ENCODE results near the gene FAM118B. TPM values are rescaled to one million over a fixed set of nuclear protein-coding genes. Genes with fewer than 3 reads are reported as not detected.

Gene FAM118B
- polyA plus RNA-seq, 1 of the 3 experiments (the other 2 are of a cell fraction), result 19.5 TPM

DNA sequence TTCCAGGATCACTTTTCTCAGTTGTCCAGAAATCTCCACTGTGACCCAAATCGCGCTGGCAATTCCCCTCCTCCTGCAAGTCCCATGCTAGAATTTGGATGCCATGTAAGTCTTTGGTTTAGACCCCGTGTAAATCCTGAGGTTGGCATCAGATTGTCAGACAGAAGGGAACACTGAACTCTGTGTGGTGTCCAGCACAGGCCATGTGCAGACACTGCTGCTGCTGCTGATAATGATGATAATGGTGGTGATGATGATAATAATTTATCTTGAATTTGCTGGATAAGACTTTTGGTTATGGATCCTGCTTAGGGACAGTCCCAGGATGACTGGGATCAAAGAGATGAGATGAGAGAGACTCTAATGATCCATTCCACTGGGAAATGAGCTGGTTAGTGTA lies 45.2 kb upstream of the FAM118B start (continued):
- no peak for TF ChIP-seq FOSL2 (IDR thresholded peaks at IDR 0.05; ENCODE audit: borderline replicate concordance, low read depth)
- no peak for TF ChIP-seq SMC3 (IDR thresholded peaks at IDR 0.05; ENCODE audit: low read depth, low read length)
- no peak for TF ChIP-seq NFIC (IDR thresholded peaks at IDR 0.05; ENCODE audit: borderline replicate concordance)
- no peak for TF ChIP-seq YY1 (IDR thresholded peaks at IDR 0.05; ENCODE audit: low read depth)
- no peak for TF ChIP-seq SIN3A (IDR thresholded peaks at IDR 0.05; ENCODE audit: borderline replicate concordance, low read depth, low read length)
- TF ChIP-seq RAD21 (IDR thresholded peaks at IDR 0.05; ENCODE audit: low read length), result no peak
- TF ChIP-seq JUND (IDR thresholded peaks at IDR 0.05), result no peak
- TF ChIP-seq ZBTB33 (IDR thresholded peaks at IDR 0.05; ENCODE audit: borderline replicate concordance, low read depth), result no peak

- ChIA-PET CTCF (interaction anchor here (1.2 to 2.5 kb wide), 3 partner anchors 26 to 106 kb away, joined by 5 to 12 read pairs (median 7); no protein-coding TSS in a partner anchor), POLR2A (no interaction called here)
- Histone ChIP-seq H3K9ac (no peak overlapping the region), H3K4me1 (ENCODE audit: control insufficient read depth in 1 of 2, insufficient read depth in 2 of 2, low read depth in 1 of 2, low read length in 1 of 2) (peaks cover 8 to 36% of the 10 kb centered on the region in 2 experiments; a peak in 3 of 4 replicates), H3K9me3 (no peaks in the 10 kb centered on the region), H3K9me2 (no peaks in the 10 kb centered on the region), H2AFZ (ENCODE audit: low read depth) (no peak overlapping the region), H3K36me3 (replicated peaks in 1 of 2; ENCODE audit: control insufficient read depth in 1 of 2, insufficient read depth in 2 of 2, low read length in 1 of 2) (no peaks in the 10 kb centered on the region), H3F3A (replicated peaks; ENCODE audit: insufficient read depth) (no peaks in the 10 kb centered on the region), H3K4me3 (ENCODE audit: low read depth in 2 of 2, low read length in 1 of 2) (no peak overlapping the region), H3K4me2 (no peak overlapping the region), H3K79me2 (ENCODE audit: insufficient read depth) (no peaks in the 10 kb centered on the region), H4K20me1 (ENCODE audit: insufficient read depth) (no peaks in the 10 kb centered on the region), H3K27me3 (ENCODE audit: insufficient read depth) (no peaks in the 10 kb centered on the region), H3K27ac (ENCODE audit: low read depth in 2 of 2, low read length in 1 of 2) (peak overlapping the region in 1 of 2 experiments; percentile 12; a peak in 1 of 4 replicates)
- TF ChIP-seq IRF3 (IDR thresholded peaks at IDR 0.05; ENCODE audit: low read depth, low read length), result no peak
- peak; percentile 57 for DNase-seq
- WGBS (ENCODE audit: low lambda C conversion rate), result 27% methylated on average over 2 of the region's 2 CpGs
Observed at GRCh38 chr11:126167488-126167887, 44.1 kb upstream of the FAM118B start.

DNA sequence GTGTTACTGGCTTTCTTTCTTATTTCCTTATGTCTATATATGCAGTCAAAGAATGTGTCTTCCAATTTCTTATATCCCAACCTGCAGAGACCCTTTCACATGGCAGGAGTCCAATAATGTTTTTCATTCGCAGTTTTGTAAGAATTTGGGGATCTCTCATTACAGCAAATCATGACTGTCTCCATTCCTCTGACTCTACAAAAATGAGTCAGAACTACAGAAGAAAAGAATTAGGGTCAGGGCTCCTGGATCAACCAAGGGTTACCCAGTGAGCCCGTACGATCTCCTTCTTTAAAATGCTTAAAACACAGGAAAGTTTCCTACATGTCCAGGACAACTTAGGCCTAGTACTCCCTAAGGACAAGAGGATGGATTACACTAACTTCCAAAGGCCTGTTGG lies 42.3 kb upstream of the FAM118B start:
- WGBS (ENCODE audit: low lambda C conversion rate), result 90% methylated on average over 3 of the region's 3 CpGs
- Histone ChIP-seq H3K4me1 (ENCODE audit: control insufficient read depth in 1 of 2, insufficient read depth in 2 of 2, low read depth in 1 of 2, low read length in 1 of 2) (peaks cover 0 to 28% of the 10 kb centered on the region in 2 experiments; a peak in 2 of 4 replicates), H3K36me3 (replicated peaks in 1 of 2; ENCODE audit: control insufficient read depth in 1 of 2, insufficient read depth in 2 of 2, low read length in 1 of 2) (no peaks in the 10 kb centered on the region), H2AFZ (ENCODE audit: low read depth) (no peak overlapping the region), H3K9ac (no peak overlapping the region), H3K4me3 (ENCODE audit: low read depth in 2 of 2, low read length in 1 of 2) (no peak overlapping the region), H3K9me3 (no peaks in the 10 kb centered on the region), H4K20me1 (ENCODE audit: insufficient read depth) (no peaks in the 10 kb centered on the region), H3F3A (replicated peaks; ENCODE audit: insufficient read depth) (no peaks in the 10 kb centered on the region), H3K79me2 (ENCODE audit: insufficient read depth) (no peaks in the 10 kb centered on the region), H3K27ac (ENCODE audit: low read depth in 2 of 2, low read length in 1 of 2) (no peak overlapping the region), H3K27me3 (ENCODE audit: insufficient read depth) (no peaks in the 10 kb centered on the region), H3K9me2 (no peaks in the 10 kb centered on the region), H3K4me2 (no peak overlapping the region)
- CTCF ChIA-PET, result interaction anchor here (1.0 kb wide), 1 partner anchor 18 kb away, joined by 3 read pairs; no protein-coding TSS in a partner anchor
- POLR2A ChIA-PET, result interaction anchor here (0.7 kb wide), 1 partner anchor 46 kb away, joined by 3 read pairs; no protein-coding TSS in a partner anchor
- DNase-seq, result no peak
- TF ChIP-seq CHD2 (IDR thresholded peaks at IDR 0.05; ENCODE audit: low read length, partially characterized antibody) (no peak), ZBTB33 (IDR thresholded peaks at IDR 0.05; ENCODE audit: borderline replicate concordance, low read depth) (no peak), GATA2 (CRISPR knock-in tag; IDR thresholded peaks at IDR 0.05) (no peak), FOXM1 (IDR thresholded peaks at IDR 0.05; ENCODE audit: low read depth) (no peak), TAF1 (IDR thresholded peaks at IDR 0.05; ENCODE audit: borderline replicate concordance, low read depth, low read length) (no peak), SMC3 (IDR thresholded peaks at IDR 0.05; ENCODE audit: low read depth, low read length) (no peak)
- TF ChIP-seq, protein P1, sequence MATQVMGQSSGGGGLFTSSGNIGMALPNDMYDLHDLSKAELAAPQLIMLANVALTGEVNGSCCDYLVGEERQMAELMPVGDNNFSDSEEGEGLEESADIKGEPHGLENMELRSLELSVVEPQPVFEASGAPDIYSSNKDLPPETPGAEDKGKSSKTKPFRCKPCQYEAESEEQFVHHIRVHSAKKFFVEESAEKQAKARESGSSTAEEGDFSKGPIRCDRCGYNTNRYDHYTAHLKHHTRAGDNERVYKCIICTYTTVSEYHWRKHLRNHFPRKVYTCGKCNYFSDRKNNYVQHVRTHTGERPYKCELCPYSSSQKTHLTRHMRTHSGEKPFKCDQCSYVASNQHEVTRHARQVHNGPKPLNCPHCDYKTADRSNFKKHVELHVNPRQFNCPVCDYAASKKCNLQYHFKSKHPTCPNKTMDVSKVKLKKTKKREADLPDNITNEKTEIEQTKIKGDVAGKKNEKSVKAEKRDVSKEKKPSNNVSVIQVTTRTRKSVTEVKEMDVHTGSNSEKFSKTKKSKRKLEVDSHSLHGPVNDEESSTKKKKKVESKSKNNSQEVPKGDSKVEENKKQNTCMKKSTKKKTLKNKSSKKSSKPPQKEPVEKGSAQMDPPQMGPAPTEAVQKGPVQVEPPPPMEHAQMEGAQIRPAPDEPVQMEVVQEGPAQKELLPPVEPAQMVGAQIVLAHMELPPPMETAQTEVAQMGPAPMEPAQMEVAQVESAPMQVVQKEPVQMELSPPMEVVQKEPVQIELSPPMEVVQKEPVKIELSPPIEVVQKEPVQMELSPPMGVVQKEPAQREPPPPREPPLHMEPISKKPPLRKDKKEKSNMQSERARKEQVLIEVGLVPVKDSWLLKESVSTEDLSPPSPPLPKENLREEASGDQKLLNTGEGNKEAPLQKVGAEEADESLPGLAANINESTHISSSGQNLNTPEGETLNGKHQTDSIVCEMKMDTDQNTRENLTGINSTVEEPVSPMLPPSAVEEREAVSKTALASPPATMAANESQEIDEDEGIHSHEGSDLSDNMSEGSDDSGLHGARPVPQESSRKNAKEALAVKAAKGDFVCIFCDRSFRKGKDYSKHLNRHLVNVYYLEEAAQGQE (IDR thresholded peaks at IDR 0.05; ENCODE audit: low read depth, low read length), result no peak
